AG20443 (cell line): ENCODE measurements around the gene GRB2.
"Not testable (repeated sequence)": the region's sequence is repeated elsewhere in the genome, so short reads cannot be mapped to it uniquely, and the experiment has no call there.

Experiments
- DNase-seq: peaks from one replicate; pipeline ENCODE4 v3.0.0; 2012; ENCODE audit warnings: low spot score, mixed read lengths

Gene GRB2

DNA sequence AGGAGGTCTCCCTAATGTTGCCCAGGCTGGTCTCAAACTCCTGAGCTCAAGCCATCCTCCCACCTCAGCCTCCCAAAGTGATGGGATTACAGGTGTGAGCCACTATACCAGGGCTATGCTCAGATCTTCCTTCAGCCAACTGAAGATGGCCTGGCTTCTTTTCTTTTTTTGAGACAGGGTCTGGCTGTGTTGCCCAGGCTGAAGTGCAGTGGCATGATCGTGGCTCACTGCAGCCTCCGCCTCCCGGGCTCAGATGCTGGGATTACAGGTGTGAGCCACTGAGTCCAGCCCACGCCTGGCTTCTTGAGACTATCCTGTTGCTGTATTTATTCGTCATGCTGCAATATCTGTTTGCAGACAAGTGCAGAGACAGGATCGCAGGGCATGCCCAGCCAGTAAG, 120.4 kb downstream of the GRB2 start:
- DNase-seq = no peak

GRCh38 chr17:75280189-75280588, 125.3 kb downstream of the GRB2 start:
- DNase-seq = not testable (repeated sequence)

DNA sequence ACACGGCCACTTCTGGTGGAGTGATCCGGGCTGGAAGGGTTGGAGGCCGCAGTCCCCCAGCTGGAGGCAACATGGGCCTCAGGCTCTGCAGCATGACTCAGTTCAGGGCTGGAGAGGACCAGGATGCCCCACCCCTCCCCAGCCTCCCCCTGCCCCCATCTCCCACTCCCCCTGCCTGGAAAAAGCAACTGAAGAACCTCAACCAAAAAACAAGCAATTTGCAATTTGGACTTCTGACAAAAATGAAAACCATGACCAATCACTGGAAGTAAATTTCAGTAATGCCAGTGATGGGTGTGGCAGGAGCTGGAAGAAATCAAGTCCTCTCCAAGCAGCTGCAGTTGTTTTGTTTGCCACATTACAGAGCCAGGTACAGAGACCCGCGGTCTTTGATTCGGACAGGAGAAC, 127.8 kb downstream of the GRB2 start:
- peak; percentile 87 for DNase-seq

DNA sequence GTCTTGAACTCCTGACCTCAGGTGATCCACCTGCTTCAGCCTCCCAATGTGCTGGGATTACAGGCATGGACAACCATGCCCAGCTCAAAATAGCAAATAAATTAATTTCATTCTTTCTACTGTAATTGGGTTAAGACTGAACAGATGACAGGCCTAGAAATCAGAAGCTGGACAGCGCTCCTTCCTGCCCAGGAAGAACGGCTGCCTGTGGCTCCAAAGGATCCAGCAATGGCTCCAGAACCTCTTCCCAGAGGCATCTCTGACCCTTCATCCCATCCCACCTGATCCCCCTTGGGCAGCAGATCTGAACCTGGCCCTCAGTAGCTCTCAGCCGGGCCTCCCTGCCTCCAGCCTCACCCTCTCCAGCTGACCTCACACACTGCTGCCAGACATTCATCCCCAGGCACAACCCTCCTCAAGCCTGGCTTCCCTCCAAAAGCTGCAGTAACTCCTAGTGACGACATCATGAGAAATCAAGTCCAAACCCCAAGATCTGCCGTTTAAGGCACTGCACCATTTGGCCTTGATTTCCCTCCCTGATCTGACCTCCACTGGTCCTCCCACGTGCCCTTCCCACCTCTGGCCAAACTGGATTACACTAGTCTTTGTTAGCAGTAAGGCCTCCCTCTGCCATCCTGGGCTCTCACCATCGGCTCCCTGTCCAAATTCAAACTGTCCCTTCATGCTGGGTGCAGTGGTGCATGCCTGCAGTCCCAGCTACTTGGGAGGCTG, 131.3 kb downstream of the GRB2 start:
- DNase-seq = peak; percentile 69

DNA sequence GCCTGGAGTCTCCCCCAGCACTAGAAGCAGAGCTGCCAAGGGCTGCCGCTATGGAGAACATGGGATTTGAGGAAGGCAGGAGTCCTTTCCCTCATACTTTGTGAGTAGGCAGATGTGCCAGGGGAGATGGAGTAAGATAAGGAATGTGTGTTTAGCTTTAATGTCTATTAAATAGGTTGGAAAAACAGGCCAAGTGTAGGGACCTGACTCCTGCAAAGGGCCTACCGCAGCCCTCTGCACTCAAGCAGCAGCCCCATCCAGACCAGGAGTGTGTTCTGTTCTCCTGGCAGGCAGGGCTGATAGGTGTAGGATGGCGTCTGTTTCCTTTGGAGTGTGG, 132.7 kb downstream of the GRB2 start:
- DNase-seq = no peak

DNA sequence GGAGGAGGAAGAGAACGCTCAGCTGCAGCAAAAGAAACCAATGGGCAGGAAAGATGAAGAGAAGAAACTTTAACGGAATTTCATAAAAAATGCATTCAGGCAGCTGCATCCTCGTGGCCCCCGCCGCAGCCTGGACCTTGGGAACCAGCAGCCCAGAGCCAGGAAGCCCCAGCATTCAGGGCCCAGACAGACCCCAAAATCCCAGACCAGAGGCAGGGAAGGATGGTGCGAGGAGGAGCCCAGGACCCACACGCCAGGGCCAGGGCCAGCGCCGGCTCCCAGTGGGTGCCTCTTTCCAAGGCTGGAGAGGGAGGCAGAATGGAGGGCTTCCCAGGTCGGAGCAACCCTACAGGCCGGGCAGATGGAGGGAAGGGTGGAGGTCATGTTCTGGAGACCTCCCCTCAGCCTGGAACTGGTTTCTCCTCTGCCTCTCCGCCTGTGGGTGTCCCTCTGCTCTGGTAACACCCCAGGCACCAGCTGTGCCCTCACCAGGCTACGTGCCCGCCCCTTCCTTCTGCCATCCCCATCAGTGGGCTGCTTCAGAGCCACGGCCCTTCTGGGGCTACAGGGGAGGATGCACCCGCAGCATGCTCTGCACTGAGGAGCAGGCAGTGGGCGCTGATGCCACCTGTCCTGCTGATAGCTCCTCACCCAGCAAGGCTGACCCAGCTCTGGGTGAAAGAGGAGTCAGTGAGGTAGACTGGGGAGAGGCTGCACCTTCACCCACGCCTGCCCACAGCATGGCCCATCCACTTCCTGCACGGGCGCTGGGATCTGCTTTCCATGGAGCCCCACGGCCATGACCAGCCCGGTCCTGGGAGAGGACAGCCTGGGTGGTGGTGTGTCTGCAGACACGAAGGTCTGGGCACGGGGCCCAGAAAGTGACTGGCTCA, 133.3 kb downstream of the GRB2 start:
- peak; percentile 78 for DNase-seq

GRCh38 chr17:75271233-75271954, 134.1 kb downstream of the GRB2 start:
- peak; percentile 96 for DNase-seq

GRCh38 chr17:75270966-75271232, 134.6 kb downstream of the GRB2 start, which contains the start of gene MIF4GD:
Gene MIF4GD, minus strand, starts transcription at chr17:75271231. Its CDS starts 1,036 bp downstream, at chr17:75270195.
- DNase-seq = no peak

DNA sequence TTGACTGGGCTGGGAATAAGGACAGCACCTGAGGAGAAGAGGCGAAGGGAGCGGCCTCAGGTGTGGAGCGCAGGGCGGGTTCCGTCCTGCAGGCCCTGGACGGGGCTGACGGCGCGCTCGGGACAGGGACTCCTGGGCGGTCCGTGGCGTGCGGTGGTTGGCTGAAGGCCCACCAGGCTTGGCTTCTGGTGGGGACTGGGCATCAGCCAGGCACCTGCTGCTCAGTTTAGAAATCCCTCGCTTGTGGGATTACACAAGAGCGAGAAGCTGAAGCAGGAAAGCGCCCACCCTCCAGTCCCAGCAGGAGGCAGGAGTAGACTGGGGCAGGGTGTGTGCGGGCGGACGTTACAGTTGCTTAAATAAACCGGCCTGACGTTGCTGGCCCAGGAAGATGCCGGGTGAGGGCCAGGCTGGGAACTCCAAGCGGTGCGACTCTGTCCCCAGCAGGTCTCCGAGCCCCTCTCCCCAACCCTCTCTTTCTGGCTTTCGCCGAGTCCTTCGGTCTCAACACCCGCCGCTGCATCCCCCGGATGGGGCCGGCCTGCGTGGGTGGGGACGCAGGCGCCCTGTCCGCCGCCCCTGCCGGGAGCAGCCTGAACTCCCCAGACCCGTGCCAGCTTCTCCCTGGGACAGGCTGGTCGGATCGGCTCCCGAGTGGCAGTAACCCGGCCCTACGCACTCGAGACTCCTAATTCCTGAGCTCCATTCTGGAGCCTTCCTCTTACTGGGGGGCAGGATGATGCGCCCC, 135.1 kb downstream of the GRB2 start:
- peak; percentile 75 for DNase-seq

DNA sequence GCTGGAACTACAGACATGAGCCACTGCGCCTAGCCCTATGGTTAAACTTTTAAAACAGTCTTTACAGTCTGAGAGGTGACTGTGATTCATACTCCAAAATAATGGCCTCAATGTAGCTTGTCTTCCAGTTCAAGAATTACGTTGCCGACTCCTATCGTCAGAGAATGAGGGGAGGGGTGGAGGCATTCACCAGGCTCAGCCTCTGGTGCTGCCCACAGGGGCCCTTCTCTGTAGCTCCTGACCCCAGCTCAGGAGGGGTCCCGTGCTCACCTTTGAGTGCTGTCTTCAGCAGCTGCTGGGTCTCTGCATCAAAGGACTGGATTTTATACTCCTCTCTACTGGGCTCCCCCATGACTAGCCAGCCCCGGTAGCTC, 135.6 kb downstream of the GRB2 start:
- no peak for DNase-seq
